ENCODE data around the gene COL24A1. TPM values are rescaled to one million over a fixed set of nuclear protein-coding genes. Genes with fewer than 3 reads are reported as not detected.

COL24A1 gene
- total and polyA plus RNA-seq, 2 of the 13 experiments (the other 11 are each of a cell fraction or from before 2014, with no cell fraction given): 0.04 to 0.13 TPM

GRCh38 chr1:85681087-85681486 lies 475.5 kb downstream of the COL24A1 start (continued):
- TF ChIP-seq HOMEZ (CRISPR knock-in tag; IDR thresholded peaks at IDR 0.05; ENCODE audit: low read depth): peak; percentile 54; the same call in 1 of the 2 replicates
- TF ChIP-seq KDM5A (IDR thresholded peaks at IDR 0.05; ENCODE audit: borderline replicate concordance, low read length): no peak; the same call in 1 of the 2 replicates
- no peak for TF ChIP-seq SPEN (CRISPR knock-in tag; IDR thresholded peaks at IDR 0.05; ENCODE audit: low read depth)
- no peak for TF ChIP-seq ZNF790 (CRISPR knock-in tag; IDR thresholded peaks at IDR 0.05; ENCODE audit: borderline replicate concordance)
- TF ChIP-seq KLF9 (CRISPR knock-in tag; IDR thresholded peaks at IDR 0.05; ENCODE audit: low read depth): no peak
- TF ChIP-seq EEA1 (CRISPR knock-in tag; IDR thresholded peaks at IDR 0.05; ENCODE audit: borderline replicate concordance): no peak
- no peak for TF ChIP-seq ZNF431 (CRISPR knock-in tag; IDR thresholded peaks at IDR 0.05; ENCODE audit: borderline replicate concordance, low read depth)
- no peak for TF ChIP-seq ZNF383 (CRISPR knock-in tag; IDR thresholded peaks at IDR 0.05; ENCODE audit: borderline replicate concordance)
- peak; percentile 73 for TF ChIP-seq RFX1 (IDR thresholded peaks at IDR 0.05)
- TF ChIP-seq ASH2L (IDR thresholded peaks at IDR 0.05; ENCODE audit: insufficient read length, low read depth, low read length): peak; percentile 80
- TF ChIP-seq KLF16 (CRISPR knock-in tag; IDR thresholded peaks at IDR 0.05): no peak
- TF ChIP-seq NR2F6 (IDR thresholded peaks at IDR 0.05): no peak
- TF ChIP-seq NR2F6 (CRISPR knock-in tag; IDR thresholded peaks at IDR 0.05): peak; percentile 33; the same call in 1 of the 2 replicates
- TF ChIP-seq ZNF766 (CRISPR knock-in tag; IDR thresholded peaks at IDR 0.05; ENCODE audit: borderline replicate concordance): no peak
- TF ChIP-seq MYC (CRISPR knock-in tag; IDR thresholded peaks at IDR 0.05; ENCODE audit: borderline replicate concordance): no peak
- TF ChIP-seq RELA (CRISPR knock-in tag; IDR thresholded peaks at IDR 0.05): no peak
- TF ChIP-seq TOE1 (CRISPR knock-in tag; IDR thresholded peaks at IDR 0.05): no peak
- no peak for TF ChIP-seq ZNF670 (CRISPR knock-in tag; IDR thresholded peaks at IDR 0.05; ENCODE audit: borderline replicate concordance)
- peak; percentile 71 for TF ChIP-seq IKZF5 (CRISPR knock-in tag; IDR thresholded peaks at IDR 0.05)
- TF ChIP-seq HOXA3 (CRISPR knock-in tag; IDR thresholded peaks at IDR 0.05): no peak; the same call in 1 of the 2 replicates
- TF ChIP-seq PHB2 (IDR thresholded peaks at IDR 0.05; ENCODE audit: partially characterized antibody): no peak
- no peak for TF ChIP-seq ELF1 (CRISPR knock-in tag; IDR thresholded peaks at IDR 0.05)
- TF ChIP-seq TGIF2 (CRISPR knock-in tag; IDR thresholded peaks at IDR 0.05): no peak
- TF ChIP-seq ZBTB1 (CRISPR knock-in tag; IDR thresholded peaks at IDR 0.05; ENCODE audit: borderline replicate concordance): no peak
- peak; percentile 37; the same call in 1 of the 2 replicates for TF ChIP-seq IRF2 (CRISPR knock-in tag; IDR thresholded peaks at IDR 0.05)
- TF ChIP-seq ZNF703 (CRISPR knock-in tag; IDR thresholded peaks at IDR 0.05; ENCODE audit: borderline replicate concordance): no peak
- no peak for TF ChIP-seq RORA (CRISPR knock-in tag; IDR thresholded peaks at IDR 0.05)
- no peak for TF ChIP-seq TAF15 (IDR thresholded peaks at IDR 0.05; ENCODE audit: low read depth, low read length, poor library complexity, severe bottlenecking)
- no peak for TF ChIP-seq BRF2 (CRISPR knock-in tag; IDR thresholded peaks at IDR 0.05)
- peak; percentile 47; the same call in 1 of the 2 replicates for TF ChIP-seq GATAD2A (CRISPR knock-in tag; IDR thresholded peaks at IDR 0.05)
- TF ChIP-seq TEAD3 (CRISPR knock-in tag; optimal IDR thresholded peaks at IDR 0.05; ENCODE audit: borderline replicate concordance): peak; percentile 78
- TF ChIP-seq ZSCAN9 (CRISPR knock-in tag; IDR thresholded peaks at IDR 0.05; ENCODE audit: borderline replicate concordance): no peak
